Measurements from ENCODE around the gene WDR93. TPM values are rescaled to one million over a fixed set of nuclear protein-coding genes. Genes with fewer than 3 reads are reported as not detected.

Gene WDR93
- total RNA-seq, 1 donor from 2014 or later, result not detected

GRCh38 chr15:89668171-89668570 lies 22.4 kb upstream of the WDR93 start:
- DNase-seq (ENCODE audit: low read depth), result no peak
- H3K4me3 ChIP-seq (ENCODE audit: low read depth, low read length), result no peak overlapping the region
- TF ChIP-seq, protein P1, sequence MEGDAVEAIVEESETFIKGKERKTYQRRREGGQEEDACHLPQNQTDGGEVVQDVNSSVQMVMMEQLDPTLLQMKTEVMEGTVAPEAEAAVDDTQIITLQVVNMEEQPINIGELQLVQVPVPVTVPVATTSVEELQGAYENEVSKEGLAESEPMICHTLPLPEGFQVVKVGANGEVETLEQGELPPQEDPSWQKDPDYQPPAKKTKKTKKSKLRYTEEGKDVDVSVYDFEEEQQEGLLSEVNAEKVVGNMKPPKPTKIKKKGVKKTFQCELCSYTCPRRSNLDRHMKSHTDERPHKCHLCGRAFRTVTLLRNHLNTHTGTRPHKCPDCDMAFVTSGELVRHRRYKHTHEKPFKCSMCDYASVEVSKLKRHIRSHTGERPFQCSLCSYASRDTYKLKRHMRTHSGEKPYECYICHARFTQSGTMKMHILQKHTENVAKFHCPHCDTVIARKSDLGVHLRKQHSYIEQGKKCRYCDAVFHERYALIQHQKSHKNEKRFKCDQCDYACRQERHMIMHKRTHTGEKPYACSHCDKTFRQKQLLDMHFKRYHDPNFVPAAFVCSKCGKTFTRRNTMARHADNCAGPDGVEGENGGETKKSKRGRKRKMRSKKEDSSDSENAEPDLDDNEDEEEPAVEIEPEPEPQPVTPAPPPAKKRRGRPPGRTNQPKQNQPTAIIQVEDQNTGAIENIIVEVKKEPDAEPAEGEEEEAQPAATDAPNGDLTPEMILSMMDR (conservative IDR thresholded peaks at IDR 0.05; ENCODE audit: low read depth, low read length), result no peak

- no peak overlapping the region for H3K4me3 ChIP-seq (ENCODE audit: low read depth, low read length)
- TF ChIP-seq, protein P1 (conservative IDR thresholded peaks at IDR 0.05; ENCODE audit: low read depth, low read length), result no peak
- DNase-seq (ENCODE audit: low read depth), result no peak
These were observed 21.2 kb upstream of the WDR93 start for GRCh38 chr15:89669309-89669865.

GRCh38 chr15:89669941-89670340 lies 20.7 kb upstream of the WDR93 start:
- no peak overlapping the region for H3K4me3 ChIP-seq (ENCODE audit: low read depth, low read length)
- TF ChIP-seq, protein P1 (conservative IDR thresholded peaks at IDR 0.05; ENCODE audit: low read depth, low read length), result no peak
- no peak for DNase-seq (ENCODE audit: low read depth)

DNA sequence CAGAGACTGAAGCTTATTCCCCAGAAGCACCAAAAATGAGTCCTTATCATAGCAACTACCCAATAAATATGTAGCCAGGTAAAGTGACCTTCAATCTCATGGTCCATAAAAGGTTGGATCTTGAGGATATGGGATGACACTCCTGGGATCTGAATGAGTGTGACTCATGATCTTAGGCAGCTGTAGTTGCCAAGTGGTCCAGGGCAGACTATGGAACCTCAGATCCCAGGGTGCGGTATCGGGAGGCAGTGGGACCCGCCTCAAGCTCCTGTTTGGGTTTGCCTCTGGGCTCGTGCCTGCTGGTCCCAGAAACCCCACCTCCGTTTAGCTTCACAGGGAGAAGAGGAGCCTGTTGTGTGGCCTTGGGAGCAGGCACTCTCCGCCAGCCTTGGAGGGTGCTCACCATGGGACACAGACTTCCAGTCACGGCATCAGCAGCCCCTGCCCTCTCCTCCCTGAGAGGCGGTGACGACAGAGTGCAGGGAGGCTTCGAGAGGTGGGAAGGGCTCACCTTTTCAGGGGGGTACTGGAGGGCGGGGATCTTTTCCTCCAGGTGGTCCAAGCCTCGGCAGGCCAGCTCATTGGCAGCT lies 19.5 kb upstream of the WDR93 start:
- H3K4me3 ChIP-seq (ENCODE audit: low read depth, low read length), result no peak overlapping the region
- DNase-seq (ENCODE audit: low read depth), result no peak
- TF ChIP-seq, protein P1 (conservative IDR thresholded peaks at IDR 0.05; ENCODE audit: low read depth, low read length), result no peak

DNA sequence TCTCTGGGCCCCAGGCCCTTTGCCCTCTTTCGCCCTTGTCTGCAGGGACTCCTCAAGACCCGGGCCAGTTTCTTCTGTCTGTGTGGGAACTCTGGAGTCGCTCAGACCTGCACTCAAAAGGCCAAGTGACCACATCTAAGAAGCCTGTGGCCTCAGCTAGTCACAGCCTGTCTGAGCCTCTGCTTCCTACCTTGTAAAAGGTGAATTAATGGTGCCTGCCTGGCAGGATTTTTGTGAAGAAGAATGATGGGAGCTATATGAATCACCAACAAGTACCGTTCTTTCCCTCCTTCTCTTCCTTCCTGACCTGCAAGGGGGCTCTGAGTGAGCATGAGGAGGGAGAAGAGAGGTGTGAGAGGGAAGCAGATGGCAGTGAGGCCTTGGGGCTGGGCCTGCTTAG lies 18.9 kb upstream of the WDR93 start:
- TF ChIP-seq, protein P1 (conservative IDR thresholded peaks at IDR 0.05; ENCODE audit: low read depth, low read length), result no peak
- no peak overlapping the region for H3K4me3 ChIP-seq (ENCODE audit: low read depth, low read length)
- DNase-seq (ENCODE audit: low read depth), result no peak

DNA sequence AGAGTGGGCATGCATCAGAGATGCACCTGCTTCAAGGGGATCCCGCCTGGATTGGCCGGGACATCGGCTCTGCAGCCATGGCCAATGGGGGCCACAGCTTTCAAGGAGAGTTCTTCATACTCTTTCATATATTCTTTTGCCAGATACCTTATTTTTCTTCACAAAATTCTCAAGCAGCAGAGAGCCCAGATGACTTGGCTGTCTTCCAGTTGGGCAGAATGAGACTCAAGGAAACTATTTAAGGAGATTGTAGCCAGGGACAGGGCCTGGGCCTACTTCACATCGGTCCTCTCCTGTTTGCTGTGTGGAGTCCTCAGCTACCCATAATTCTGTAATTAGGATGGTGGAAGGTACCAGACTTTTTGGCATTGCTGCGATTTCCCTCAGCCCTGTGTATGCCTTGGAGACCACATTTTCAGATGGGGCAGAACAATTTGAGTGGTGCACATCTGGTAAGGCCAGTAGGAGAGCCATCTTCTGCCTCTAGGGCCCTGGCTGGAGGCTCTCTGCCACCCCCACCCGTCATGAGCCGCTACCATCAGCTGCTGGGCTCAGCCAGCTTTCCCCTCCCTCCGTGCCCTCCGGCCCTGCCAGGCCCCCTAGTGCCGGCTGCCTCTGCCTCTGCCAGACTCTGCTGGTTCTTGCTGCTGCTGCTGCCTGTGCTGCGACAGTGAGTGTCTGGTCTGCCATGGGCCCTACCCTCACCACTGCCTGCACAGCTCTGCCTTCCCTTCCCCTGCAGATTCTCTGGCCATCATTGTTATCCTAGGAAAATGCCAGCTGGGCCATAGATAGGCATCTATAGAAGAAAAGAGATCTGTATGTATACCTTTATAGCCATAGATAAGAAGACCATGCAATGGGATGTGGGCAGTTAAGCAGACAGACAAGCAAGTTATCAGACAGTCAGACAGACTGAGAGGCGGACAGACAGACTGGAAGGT lies 18.1 kb upstream of the WDR93 start:
- H3K4me3 ChIP-seq (ENCODE audit: low read depth, low read length), result no peak overlapping the region
- DNase-seq (ENCODE audit: low read depth), result no peak
- TF ChIP-seq, protein P1 (conservative IDR thresholded peaks at IDR 0.05; ENCODE audit: low read depth, low read length), result no peak

Data from epithelial cell of proximal tubule (primary cell).